ENCODE data around the gene EFCAB13. TPM values are rescaled to one million over a fixed set of nuclear protein-coding genes. Genes with fewer than 3 reads are reported as not detected.
A peak's percentile ranks its signal among the peaks of the same experiment; 100 is the strongest.

The EFCAB13 gene
- total RNA-seq, 6 experiments from 2014 or later = 0.68 to 7.2 (median 3.2) TPM

DNA sequence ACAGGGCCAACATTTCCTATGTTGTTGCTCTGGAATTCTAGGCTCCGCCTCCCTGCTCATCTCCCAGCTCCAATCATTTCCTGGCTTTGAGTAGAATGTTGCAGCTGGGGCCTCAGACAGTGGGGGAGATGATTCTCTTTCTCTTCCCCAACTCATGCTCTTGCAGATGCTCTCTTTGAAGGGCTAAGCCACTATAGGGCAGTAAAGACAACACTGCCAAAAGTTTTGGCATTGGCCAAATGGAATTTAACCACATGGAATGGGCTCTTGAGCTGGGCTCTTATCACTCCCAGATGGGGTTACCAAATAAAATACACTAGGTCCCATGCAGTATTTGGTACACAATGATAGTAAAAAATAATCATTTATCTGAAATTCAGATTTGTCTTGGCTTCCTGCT is 19.6 kb upstream of the EFCAB13 start:
- no peak for DNase-seq
- Histone ChIP-seq H3K4me3 (no peak overlapping the region), H3K9me3 (no peaks in the 10 kb centered on the region), H3K36me3 (no peaks in the 10 kb centered on the region), H3K4me1 (peaks cover 0 to 7% (median 0%) of the 10 kb centered on the region in 4 donors), H3K27ac (no peak overlapping the region), H3K27me3 (no peaks in the 10 kb centered on the region)
- no peak for ATAC-seq
- TF ChIP-seq, protein P1, sequence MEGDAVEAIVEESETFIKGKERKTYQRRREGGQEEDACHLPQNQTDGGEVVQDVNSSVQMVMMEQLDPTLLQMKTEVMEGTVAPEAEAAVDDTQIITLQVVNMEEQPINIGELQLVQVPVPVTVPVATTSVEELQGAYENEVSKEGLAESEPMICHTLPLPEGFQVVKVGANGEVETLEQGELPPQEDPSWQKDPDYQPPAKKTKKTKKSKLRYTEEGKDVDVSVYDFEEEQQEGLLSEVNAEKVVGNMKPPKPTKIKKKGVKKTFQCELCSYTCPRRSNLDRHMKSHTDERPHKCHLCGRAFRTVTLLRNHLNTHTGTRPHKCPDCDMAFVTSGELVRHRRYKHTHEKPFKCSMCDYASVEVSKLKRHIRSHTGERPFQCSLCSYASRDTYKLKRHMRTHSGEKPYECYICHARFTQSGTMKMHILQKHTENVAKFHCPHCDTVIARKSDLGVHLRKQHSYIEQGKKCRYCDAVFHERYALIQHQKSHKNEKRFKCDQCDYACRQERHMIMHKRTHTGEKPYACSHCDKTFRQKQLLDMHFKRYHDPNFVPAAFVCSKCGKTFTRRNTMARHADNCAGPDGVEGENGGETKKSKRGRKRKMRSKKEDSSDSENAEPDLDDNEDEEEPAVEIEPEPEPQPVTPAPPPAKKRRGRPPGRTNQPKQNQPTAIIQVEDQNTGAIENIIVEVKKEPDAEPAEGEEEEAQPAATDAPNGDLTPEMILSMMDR (IDR thresholded peaks at IDR 0.05) = no peak
- TF ChIP-seq POLR2A (IDR thresholded peaks at IDR 0.05) = no peak
- WGBS (ENCODE audit: insufficient coverage, low coverage, low lambda C conversion rate, missing lambda C conversion rate) = 100% methylated on average over 1 of the region's 1 CpG
- intact Hi-C loops (cut with DNase I) = loop anchor here in 1 of 2 donors (10.0 kb wide), 1 partner anchor 59 kb away; no protein-coding TSS in a partner anchor

- TF ChIP-seq, protein P1 (IDR thresholded peaks at IDR 0.05) = no peak
- no peak for TF ChIP-seq POLR2A (IDR thresholded peaks at IDR 0.05)
- Histone ChIP-seq H3K36me3 (no peaks in the 10 kb centered on the region), H3K4me3 (no peak overlapping the region), H3K9me3 (no peaks in the 10 kb centered on the region), H3K4me1 (no peaks in the 10 kb centered on the region), H3K27ac (no peak overlapping the region), H3K27me3 (no peaks in the 10 kb centered on the region)
- ATAC-seq (peak in 3 of 4 donors; percentile 25 to 66 (median 43)), DNase-seq (no peak)
- WGBS (ENCODE audit: insufficient coverage, low coverage, low lambda C conversion rate, missing lambda C conversion rate) = 58% methylated on average over 4 of the region's 4 CpGs
- intact Hi-C loops (cut with DNase I) = loop anchor here in 1 of 2 donors (10.0 kb wide), 1 partner anchor 61 kb away; no protein-coding TSS in a partner anchor
Observed at GRCh38 chr17:47305302-47305923, 18.3 kb upstream of the EFCAB13 start.

- H3K4me1 ChIP-seq = peaks cover 0 to 7% (median 0%) of the 10 kb centered on the region in 4 donors
- no peak overlapping the region for H3K27ac ChIP-seq
- 78% methylated on average over 4 of the region's 4 CpGs for WGBS (ENCODE audit: insufficient coverage, low coverage, low lambda C conversion rate, missing lambda C conversion rate)
- no peaks in the 10 kb centered on the region for H3K9me3 ChIP-seq
- H3K36me3 ChIP-seq = no peaks in the 10 kb centered on the region
- no peak overlapping the region for H3K4me3 ChIP-seq
- no peak for TF ChIP-seq POLR2A (IDR thresholded peaks at IDR 0.05)
- TF ChIP-seq, protein P1 (IDR thresholded peaks at IDR 0.05) = no peak
- intact Hi-C loops (cut with DNase I) = loop anchor here in 1 of 2 donors (10.0 kb wide), 1 partner anchor 75 kb away; no protein-coding TSS in a partner anchor
- no peak for DNase-seq
- no peak for ATAC-seq
- H3K27me3 ChIP-seq = no peaks in the 10 kb centered on the region
Observed at GRCh38 chr17:47310186-47310733, 13.5 kb upstream of the EFCAB13 start.

DNA sequence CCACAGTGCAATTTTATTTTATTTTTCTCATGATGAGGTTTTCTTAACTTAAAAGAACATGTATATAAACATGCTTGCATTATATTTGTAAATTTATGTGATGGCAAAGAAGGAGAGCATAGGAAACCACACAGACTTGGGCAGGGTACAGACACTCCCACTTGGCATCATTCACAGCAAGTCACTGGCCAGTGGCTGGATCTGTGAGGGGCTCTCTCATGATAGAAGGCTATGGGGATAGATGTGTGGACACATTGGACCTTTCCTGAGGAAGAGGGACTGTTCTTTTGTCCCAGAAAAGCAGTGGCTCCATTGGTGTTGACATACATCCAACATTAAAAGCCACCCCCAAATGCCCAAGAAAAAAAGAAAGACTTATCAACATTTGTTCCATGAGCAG is 12.3 kb upstream of the EFCAB13 start:
- no peaks in the 10 kb centered on the region for H3K9me3 ChIP-seq
- H3K4me1 ChIP-seq = peaks cover 0 to 16% (median 2%) of the 10 kb centered on the region in 4 donors
- intact Hi-C loops (cut with DNase I) = loop anchor here in 1 of 2 donors (10.0 kb wide), 1 partner anchor 77 kb away; no protein-coding TSS in a partner anchor
- no peak overlapping the region for H3K4me3 ChIP-seq
- no peaks in the 10 kb centered on the region for H3K36me3 ChIP-seq
- DNase-seq = no peak
- no peak for TF ChIP-seq POLR2A (IDR thresholded peaks at IDR 0.05)
- TF ChIP-seq, protein P1 (IDR thresholded peaks at IDR 0.05) = no peak
- H3K27me3 ChIP-seq = no peaks in the 10 kb centered on the region
- no peak overlapping the region for H3K27ac ChIP-seq
- ATAC-seq = no peak

Data from right lobe of liver (tissue), 6 donors.